Activated CD4-positive, alpha-beta T cell treated with anti-CD3 and anti-CD28 coated beads, Interleukin-2, Interleukin-4, amounts not matched to agents 100 ng/mL and 50 ng/mL, durations not matched to agents 16 hours and 8 hours (primary cell): ENCODE measurements around the gene GRM5.
"Not testable (repeated sequence)": the region's sequence is repeated elsewhere in the genome, so short reads cannot be mapped to it uniquely, and the experiment has no call there.

Experiments
- DNase-seq: peaks from one replicate; pipeline ENCODE4 v3.0.0-alpha.2; 2020; ENCODE audit warnings: low spot score

Gene GRM5

DNA sequence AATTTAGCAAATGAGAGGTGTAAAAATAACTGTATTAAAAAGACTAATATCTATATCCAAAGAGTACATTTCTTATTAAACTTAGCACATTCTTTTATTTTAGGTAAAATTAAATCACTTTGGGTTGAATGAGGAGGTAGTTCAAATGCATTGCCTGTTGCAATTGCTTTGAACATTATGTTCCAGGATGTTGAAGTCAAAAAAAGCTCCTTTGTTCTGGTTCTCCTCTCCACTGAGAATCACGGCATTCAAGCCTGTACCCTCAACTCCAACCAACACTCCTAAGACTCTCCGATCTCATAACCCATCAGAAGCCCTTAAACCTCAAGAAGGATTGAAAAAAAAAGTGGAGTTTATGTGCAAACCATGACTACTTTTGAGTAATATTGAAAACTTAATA is 230.1 kb downstream of the GRM5 start:
- DNase-seq = not testable (repeated sequence)

DNA sequence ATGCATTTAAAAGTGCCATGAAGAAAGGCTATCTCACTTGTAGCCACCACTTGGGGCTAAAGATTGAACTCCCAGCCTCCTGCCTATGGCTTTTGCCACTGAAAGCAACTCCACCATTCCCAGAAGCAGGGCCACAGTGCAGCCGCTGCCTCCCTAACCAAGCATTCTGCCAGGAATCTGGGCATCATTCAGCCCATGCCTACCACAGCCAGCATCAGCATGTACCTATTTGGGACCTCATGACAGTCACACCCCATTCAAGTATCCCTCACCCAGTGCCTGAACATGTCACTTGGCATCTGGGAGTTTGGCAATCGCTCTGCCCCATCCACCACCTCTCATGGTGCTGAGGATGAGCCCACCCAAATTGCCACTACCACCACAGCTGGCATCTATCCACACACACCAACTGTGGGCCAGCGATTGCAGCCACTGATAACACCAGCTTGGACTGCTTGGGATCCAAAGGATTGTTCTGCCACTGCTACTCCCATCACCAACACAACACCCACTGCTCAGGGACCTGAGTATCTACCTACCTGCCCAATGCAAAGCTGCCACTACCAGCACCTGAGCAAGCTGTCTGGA is 234.4 kb downstream of the GRM5 start:
- DNase-seq = no peak

- no peak for DNase-seq
Measured at GRCh38 chr11:88827018-88827676, 238.6 kb downstream of the GRM5 start.

DNA sequence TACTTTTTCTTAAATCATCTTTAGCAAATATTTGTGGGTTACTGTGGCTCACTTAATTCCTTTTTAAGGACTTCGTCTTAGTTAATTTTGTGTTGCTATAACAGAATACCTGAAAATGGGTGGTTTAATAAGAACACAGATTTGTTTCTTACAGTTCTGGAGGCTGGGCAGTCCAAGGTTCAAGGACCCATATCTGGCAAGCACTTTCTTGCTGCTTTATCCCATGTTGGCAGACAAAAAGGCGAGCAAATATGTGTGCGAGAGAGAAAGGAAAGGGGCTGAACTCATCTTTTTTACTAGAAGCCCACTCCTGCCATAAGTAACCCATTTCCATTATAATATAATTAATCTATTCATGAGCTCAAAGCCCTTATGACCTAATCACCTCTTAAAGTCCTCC is 246.2 kb downstream of the GRM5 start:
- DNase-seq = no peak

DNA sequence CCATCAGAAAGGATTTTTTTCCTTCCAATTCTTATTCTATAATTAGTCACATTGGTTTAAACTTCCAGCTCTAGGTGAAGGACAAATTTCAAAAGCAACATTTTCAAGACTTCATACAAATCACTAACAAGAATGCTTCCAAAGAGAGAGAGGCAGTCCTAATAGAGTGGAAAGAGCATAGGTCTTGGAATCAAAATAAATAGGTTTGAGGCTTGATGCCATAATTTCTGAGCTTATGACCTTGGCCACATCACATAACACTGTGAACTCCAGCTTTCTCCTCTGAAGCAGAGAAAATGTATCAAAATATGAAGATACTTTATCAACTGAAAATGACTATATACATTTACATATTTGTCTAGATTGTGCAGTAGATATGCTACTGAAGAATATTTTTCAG is 246.8 kb downstream of the GRM5 start:
- DNase-seq = no peak

DNA sequence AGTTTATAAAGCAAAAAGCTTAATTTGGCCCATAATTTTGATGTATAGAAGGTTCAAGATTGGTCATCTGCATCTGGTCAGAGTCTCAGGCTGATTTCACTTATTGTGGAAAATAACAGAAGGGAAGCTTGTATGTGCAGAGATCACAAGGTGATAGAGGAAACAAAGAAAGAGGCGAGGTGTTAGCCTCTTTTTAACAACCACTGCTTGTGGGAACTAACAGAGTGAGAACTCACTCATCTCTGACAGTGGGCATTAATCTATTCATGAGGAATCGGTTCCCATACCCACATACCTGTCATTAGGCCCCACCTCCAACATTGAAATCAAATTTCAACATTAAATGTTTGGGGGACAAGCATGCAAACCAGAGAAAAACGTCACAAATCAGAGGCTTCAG is 250.3 kb downstream of the GRM5 start:
- DNase-seq = no peak

GRCh38 chr11:88814076-88814475 is 251.7 kb downstream of the GRM5 start:
- no peak for DNase-seq

- DNase-seq = no peak
Measured at GRCh38 chr11:88813233-88813915, 252.4 kb downstream of the GRM5 start.

DNA sequence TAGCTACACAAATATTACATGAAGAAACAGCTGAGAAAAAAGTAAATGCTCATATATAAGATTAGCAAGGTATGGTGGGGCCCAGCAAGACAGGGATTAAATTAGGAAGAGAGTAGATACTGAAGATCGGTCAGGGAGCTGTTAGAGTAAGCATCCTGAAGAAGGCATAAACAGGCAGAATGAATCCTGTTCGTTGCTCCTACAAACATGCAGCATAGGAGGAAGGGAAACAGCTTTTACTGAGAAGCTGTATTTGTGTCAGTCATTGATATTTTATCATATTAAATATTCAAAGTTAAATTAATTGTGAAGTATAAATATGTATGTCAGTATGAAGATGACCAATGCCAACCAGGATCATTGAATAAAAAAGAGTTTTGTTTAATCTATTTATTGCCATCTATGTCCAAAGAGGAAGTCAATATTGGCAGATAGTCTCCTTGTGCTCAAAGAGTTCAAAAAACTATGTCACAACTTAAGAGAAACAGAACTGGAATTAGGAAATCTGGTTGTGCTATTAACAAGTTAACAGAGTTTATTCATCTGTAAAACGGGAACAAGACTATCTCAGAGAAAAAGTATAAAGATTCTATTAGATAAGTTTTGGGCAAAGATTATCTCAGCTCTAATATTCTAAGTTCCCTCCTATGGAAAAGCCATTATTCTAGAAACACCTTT is 255.2 kb downstream of the GRM5 start:
- DNase-seq = no peak

- no peak for DNase-seq
Measured at GRCh38 chr11:88809126-88809525, 256.7 kb downstream of the GRM5 start.

DNA sequence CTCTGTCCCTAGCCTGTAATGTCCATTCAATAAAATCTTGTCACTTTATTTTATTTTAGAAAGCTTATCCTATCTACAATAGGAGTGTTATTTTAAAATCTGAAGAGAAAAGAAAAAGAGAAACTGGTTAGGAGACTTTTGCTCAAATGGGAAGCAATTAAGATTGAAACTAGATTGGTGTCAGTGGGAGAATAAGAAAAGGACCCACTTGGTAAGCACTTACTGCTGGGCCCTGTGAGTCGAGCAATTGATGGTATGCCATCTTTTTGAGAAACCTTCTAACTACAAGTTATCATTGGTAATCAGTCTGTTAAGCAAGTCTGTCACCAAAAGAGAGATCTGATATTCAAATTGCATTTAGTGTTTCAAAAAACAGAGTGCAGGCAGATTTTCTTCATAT is 258.4 kb downstream of the GRM5 start:
- DNase-seq = no peak

DNA sequence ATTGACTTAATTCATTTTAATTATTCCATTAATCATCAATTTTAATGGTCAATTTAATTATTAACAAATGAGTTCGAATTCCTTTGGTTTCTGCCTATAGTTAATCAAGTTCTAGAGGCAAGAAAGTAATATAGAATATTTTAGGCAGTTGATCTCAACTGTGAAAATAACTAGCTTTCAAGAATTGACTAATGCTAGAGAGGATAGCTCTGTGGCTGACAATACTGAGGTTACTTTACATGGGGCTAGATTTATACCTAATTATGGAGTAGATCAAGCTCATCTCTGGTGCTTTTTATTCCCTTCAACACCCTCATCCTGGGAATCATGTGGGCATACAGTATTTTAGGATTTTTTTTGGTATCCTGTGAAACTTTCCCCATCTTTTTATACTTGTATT is 259.4 kb downstream of the GRM5 start:
- DNase-seq = no peak

DNA sequence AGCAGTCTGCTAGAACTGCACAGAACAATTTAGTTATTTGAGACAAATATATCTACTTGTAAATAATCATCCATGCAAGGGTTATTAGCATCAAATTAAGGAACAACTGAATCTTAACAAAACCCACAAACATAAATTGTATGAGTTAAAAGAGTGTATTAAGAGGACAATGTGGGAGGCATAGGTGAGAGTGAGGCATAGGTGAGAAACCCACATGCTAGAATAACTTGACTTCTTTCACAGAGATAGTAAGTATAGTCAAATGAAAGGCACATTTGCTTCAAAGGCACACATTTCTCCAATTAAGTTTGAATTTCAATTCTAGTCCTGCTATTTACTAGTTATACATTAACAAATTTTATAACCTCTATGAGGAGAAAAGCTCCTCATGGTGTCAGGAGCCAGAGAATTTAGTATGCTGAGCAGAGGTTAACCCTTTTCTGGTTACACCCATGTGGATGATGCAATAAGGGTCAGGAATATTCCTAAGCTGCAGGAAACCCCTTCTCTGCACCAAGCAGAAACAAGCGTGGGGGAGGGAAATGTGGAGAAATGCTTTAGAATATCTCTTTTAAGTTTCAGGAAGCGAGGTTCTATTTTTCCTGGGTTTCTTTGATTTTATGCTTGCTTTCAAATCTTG is 264.2 kb downstream of the GRM5 start:
- no peak for DNase-seq

- DNase-seq = no peak
Measured at GRCh38 chr11:88799771-88800500, 265.8 kb downstream of the GRM5 start.

DNA sequence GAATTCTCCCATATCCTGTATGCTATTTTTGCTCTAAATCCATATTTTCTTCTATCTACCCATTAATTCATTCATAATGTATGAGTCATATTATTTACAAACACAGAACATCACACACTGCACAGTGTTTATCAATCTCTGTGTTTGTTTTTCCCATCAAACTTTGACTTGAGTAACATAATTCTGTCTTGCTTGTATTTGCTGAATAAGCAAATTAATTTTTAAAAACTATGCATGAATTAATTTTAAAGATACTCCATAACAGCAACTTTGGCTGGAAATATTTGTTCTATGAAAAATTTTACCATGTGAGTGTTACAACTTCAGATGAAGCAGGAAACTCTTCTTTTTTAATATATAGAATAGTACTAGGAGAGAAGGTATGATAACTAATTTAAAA is 275.6 kb downstream of the GRM5 start:
- DNase-seq = no peak

DNA sequence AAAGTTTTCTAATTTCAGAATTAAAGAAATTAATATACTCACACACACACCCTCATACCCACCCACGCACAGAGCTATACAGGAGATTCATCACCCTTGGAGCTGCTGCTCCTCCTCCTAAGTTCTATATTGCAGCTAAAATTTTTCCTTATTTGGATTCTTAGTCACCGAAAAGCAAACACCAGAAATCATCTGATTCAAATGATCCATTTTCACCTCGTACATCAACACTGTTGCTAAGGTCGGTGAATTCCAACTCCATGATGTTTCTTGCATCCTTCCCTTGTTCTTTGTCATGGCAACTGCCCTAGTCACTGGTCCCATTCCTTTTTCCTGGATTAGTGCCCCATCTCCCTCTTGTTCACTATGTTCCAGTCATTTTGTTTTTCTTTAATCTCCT is 286.2 kb downstream of the GRM5 start:
- DNase-seq = no peak

DNA sequence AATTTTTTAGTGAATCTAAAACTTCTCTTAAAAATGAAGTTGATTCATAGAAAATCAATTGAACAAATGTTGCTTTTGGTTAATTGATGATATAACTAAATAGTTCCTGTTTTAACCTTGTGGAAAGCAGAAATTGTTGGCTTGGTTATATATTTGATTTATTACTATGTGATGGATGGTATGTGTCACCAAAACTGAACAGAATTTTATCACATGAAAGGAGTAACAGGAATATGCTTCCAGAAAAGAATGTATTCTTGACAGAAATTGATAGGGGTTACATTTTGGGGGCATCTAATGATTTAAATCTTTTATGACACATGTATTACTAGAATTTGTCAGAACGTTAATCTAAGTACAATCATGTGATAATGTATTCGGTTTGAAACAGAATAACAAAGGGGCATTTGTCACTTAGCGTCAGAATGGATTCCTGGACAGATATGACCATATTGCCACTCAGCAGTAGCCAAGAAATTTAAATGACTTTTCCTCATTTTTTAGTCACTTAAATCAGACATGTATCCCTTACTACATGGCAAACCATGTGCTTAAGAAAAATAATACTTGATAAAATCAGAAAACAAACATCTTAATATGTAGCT is 295.2 kb downstream of the GRM5 start:
- DNase-seq = no peak

DNA sequence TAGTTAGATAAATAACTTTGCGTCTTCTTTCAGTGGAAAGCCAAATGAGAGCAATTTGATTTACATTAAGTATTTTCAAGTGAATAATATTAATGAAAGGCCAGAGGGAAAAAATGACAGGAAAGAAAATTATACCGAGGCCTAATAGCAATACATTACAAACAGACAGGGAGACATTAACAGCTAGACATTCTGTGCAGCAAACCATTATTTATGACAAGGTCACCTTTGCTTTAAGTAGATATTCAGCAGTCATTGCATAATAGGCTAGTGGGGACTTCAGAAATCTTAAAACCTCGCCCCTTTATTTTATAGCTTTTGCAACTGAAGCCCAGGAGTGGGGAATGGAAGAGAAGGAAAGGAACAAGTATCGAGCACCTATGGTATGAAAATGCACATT is 321.6 kb downstream of the GRM5 start:
- no peak for DNase-seq

GRCh38 chr11:88739524-88739923 is 326.3 kb downstream of the GRM5 start:
- DNase-seq = no peak

DNA sequence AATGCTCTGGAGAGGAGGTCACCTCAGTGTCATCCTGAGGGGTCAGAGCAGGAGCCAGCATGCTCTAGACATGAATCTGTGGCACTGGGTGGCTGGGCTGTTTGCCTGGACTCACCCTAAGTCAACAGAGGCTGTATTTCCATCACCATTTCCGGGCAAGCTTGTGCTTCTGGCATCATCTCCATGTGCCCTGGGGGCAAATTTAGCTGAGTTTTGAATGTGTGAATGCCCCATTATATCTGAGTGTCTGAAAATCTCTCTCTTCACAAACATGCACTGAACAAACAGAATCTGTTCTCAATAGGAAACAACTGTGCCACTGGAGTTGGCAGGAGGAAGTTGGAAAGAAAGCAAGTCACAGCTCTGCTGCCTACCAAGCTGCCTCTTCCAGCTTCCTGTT is 356.2 kb downstream of the GRM5 start:
- no peak for DNase-seq

DNA sequence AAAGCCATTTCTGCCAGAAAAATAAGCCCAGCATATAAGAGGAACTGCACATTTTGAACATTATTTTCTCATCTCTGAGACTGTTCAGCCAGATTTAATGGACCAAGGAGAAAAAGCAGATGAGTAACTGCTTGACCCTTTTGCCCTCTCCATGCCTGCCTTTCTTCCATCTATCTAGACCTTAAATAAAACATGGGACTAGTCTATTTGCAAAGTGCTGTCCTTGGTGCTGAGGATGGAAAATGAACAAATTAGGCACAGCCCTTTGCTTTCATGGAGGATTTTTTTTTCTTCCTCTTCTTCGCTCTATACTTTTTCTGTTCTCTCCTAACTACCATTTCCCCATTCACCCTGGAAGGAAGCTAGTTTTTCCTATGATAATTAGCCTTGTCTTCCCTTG is 361.3 kb downstream of the GRM5 start:
- no peak for DNase-seq

- DNase-seq = no peak
Measured at GRCh38 chr11:88701816-88702215, 364.0 kb downstream of the GRM5 start.
